GM10248 (cell line): ENCODE measurements around the gene SLC38A1.

Experiments used
- CTCF ChIA-PET: fragments of 300-600 bp; sonication (Branson Sonifier 250); formaldehyde crosslinking; extraction: SDS; loops from one replicate; lab custom pipeline; 2021; ENCODE audit warnings: antibody characterized with exemption; lab: Yijun Ruan, JAX
- POLR2A ChIA-PET: fragments of 350-650 bp; sonication (Branson Sonifier 250); formaldehyde crosslinking; extraction: SDS; loops from one replicate; lab custom pipeline; 2020; ENCODE audit warnings: antibody characterized with exemption; lab: Yijun Ruan, JAX
- DNase-seq: peaks from one replicate; pipeline ENCODE4 v3.0.0; 2012; ENCODE audit errors: extremely low spot score
- CTCF ChIP-seq: IDR thresholded peaks from 2 replicates; pipeline ENCODE4 v1.5.1; 2012; ENCODE audit warnings: mild to moderate bottlenecking, low read depth; ENCODE audit errors: extremely low read depth, missing control alignments, control extremely low read depth

Gene SLC38A1

GRCh38 chr12:46230306-46230705 is 38.5 kb downstream of the SLC38A1 start:
- TF ChIP-seq CTCF: no peak
- no peak for DNase-seq
- POLR2A ChIA-PET: no interaction called here
- CTCF ChIA-PET: interaction anchor here (1.4 kb wide), 1 partner anchor 14 kb away, joined by 6 read pairs; no protein-coding TSS in a partner anchor

GRCh38 chr12:46227616-46228015 is 41.2 kb downstream of the SLC38A1 start:
- ChIA-PET POLR2A (no interaction called here), CTCF (no interaction called here)
- TF ChIP-seq CTCF: no peak
- DNase-seq: no peak

- ChIA-PET POLR2A (interaction anchor here (0.7 kb wide), 1 partner anchor 8 kb away, joined by 3 read pairs; no protein-coding TSS in a partner anchor), CTCF (interaction anchor here (1.2 to 1.6 kb wide), 3 partner anchors 10 to 99 kb away, joined by 3 to 5 read pairs (median 3); no protein-coding TSS in a partner anchor)
- DNase-seq: no peak
- no peak for TF ChIP-seq CTCF
Measured at GRCh38 chr12:46224386-46224785, 44.5 kb downstream of the SLC38A1 start.

GRCh38 chr12:46223047-46223446 is 45.8 kb downstream of the SLC38A1 start:
- ChIA-PET POLR2A (no interaction called here), CTCF (no interaction called here)
- no peak for DNase-seq
- TF ChIP-seq CTCF: no peak

GRCh38 chr12:46222636-46223035 is 46.2 kb downstream of the SLC38A1 start:
- POLR2A ChIA-PET: no interaction called here
- CTCF ChIA-PET: no interaction called here
- TF ChIP-seq CTCF: no peak
- no peak for DNase-seq

GRCh38 chr12:46221255-46222128 is 47.4 kb downstream of the SLC38A1 start:
- POLR2A ChIA-PET: no interaction called here
- CTCF ChIA-PET: interaction anchor here (0.8 kb wide), 1 partner anchor 62 kb away, joined by 3 read pairs; no protein-coding TSS in a partner anchor
- no peak for DNase-seq
- no peak for TF ChIP-seq CTCF
